Testis (tissue), 2 donors: ENCODE data around the gene ZNF213.

Experiments
- POLR2A ChIP-seq: fragments of 450-650 bp; IDR thresholded peaks from one replicate; pipeline ENCODE4 v1.6.1; 2017; ENCODE audit warnings: antibody characterized with exemption, mild to moderate bottlenecking, moderate library complexity
- TF ChIP-seq, protein P1 (sequence below), 3 experiments: fragments of 450-650 bp in 2 of 3; fragments of 200-600 bp in 1 of 3; sonication (generic) in 1 of 3; IDR thresholded peaks; one replicate each; pipeline ENCODE4 v1.5.1; 2016 to 2019; ENCODE audit warnings: antibody characterized with exemption in 3 of 3, mild to moderate bottlenecking in 2 of 3, moderate library complexity in 1 of 3

- TF ChIP-seq, protein P1, sequence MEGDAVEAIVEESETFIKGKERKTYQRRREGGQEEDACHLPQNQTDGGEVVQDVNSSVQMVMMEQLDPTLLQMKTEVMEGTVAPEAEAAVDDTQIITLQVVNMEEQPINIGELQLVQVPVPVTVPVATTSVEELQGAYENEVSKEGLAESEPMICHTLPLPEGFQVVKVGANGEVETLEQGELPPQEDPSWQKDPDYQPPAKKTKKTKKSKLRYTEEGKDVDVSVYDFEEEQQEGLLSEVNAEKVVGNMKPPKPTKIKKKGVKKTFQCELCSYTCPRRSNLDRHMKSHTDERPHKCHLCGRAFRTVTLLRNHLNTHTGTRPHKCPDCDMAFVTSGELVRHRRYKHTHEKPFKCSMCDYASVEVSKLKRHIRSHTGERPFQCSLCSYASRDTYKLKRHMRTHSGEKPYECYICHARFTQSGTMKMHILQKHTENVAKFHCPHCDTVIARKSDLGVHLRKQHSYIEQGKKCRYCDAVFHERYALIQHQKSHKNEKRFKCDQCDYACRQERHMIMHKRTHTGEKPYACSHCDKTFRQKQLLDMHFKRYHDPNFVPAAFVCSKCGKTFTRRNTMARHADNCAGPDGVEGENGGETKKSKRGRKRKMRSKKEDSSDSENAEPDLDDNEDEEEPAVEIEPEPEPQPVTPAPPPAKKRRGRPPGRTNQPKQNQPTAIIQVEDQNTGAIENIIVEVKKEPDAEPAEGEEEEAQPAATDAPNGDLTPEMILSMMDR (IDR thresholded peaks at IDR 0.05), result no peak
- TF ChIP-seq POLR2A, result no peak
Observed at GRCh38 chr16:3092501-3092941, 42.3 kb upstream of the ZNF213 start.
